Measurements from ENCODE around the gene NOC3L.

Gene NOC3L

DNA sequence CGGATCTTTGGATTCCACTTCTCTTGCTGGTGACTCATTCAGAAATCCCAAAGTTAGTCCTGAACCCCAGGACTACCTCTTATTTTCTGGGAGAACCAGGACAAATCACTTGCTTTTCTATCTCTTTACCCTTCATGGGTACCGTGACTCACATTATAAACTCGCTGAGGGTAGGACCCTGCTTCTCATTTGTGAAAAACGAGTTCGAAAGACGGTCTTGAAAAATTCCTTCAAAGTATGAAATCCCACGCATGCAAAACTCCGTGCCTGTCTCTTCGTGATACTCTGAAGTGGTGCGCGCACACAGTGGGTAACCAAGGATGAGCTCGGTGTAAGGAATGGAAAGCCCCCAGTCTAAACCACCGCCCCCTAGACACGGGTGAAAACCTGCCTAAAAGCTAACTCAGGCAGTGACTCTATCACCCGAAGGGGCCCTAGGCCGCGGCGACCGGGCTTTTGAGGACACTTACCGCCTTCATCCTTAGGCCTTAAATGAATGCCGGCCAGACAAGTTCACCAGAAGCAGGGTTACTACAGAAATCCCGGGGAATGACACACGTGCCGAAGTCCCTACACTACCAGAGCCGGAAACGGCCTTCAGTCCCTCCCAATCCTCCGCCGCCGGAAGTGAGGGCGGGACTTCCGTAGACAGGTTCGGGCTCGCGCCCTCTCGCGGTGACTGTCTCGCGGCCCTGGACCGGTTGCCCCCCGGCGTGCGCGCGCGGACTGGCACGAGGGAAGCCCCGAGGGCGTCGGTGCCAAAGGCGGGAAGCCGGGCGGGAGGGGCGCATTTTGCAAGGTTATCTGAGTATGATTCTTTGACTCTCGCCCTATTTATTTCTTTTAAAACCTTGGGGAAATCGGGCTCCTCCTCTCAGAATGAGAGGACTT is at the start of gene NOC3L (continued):
- peak; percentile 83 for TF ChIP-seq SP3 (tag by site-specific recombination; IDR thresholded peaks at IDR 0.05)
- peak; percentile 17; the same call in 1 of the 2 replicates for TF ChIP-seq TSHZ1 (tag by site-specific recombination; IDR thresholded peaks at IDR 0.05; ENCODE audit: borderline replicate concordance)
- peak; percentile 64 for TF ChIP-seq YY1 (tag by site-specific recombination; IDR thresholded peaks at IDR 0.05)
- no peak for TF ChIP-seq ZNF549 (tag by site-specific recombination; IDR thresholded peaks at IDR 0.05)
- TF ChIP-seq ZBTB1 (tag by site-specific recombination; IDR thresholded peaks at IDR 0.05), result no peak
- no peak for TF ChIP-seq ZNF169 (tag by site-specific recombination; IDR thresholded peaks at IDR 0.05)
- no peak for TF ChIP-seq ZNF146 (tag by site-specific recombination; IDR thresholded peaks at IDR 0.05)
- TF ChIP-seq, protein P1, sequence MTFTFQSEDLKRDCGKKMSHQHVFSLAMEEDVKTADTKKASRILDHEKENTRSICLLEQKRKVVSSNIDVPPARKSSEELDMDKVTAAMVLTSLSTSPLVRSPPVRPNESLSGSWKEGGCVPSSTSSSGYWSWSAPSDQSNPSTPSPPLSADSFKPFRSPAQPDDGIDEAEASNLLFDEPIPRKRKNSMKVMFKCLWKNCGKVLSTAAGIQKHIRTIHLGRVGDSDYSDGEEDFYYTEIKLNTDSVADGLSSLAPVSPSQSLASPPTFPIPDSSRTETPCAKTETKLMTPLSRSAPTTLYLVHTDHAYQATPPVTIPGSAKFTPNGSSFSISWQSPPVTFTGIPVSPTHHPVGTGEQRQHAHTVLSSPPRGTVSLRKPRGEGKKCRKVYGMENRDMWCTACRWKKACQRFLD (tag by site-specific recombination; IDR thresholded peaks at IDR 0.05), result no peak
- peak; percentile 97 for TF ChIP-seq ZEB2 (tag by site-specific recombination; IDR thresholded peaks at IDR 0.05)
- no peak for TF ChIP-seq ZNF350 (tag by site-specific recombination; IDR thresholded peaks at IDR 0.05)
- no peak; the same call in 1 of the 2 replicates for TF ChIP-seq ZNF654 (tag by site-specific recombination; IDR thresholded peaks at IDR 0.05; ENCODE audit: low read depth)
- peak; percentile 76 for TF ChIP-seq ZNF629 (tag by site-specific recombination; IDR thresholded peaks at IDR 0.05)
- TF ChIP-seq, protein P2, sequence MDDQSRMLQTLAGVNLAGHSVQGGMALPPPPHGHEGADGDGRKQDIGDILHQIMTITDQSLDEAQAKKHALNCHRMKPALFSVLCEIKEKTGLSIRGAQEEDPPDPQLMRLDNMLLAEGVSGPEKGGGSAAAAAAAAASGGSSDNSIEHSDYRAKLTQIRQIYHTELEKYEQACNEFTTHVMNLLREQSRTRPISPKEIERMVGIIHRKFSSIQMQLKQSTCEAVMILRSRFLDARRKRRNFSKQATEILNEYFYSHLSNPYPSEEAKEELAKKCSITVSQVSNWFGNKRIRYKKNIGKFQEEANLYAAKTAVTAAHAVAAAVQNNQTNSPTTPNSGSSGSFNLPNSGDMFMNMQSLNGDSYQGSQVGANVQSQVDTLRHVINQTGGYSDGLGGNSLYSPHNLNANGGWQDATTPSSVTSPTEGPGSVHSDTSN (CRISPR knock-in tag; IDR thresholded peaks at IDR 0.05), result 0 out of 2 replicates have a peak, but pooled peaks have one; percentile 67
- peak; percentile 94 for TF ChIP-seq SP2 (tag by site-specific recombination; IDR thresholded peaks at IDR 0.05)
- no peak for TF ChIP-seq ZNF473 (tag by site-specific recombination; IDR thresholded peaks at IDR 0.05)
- TF ChIP-seq ZBTB20 (tag by site-specific recombination; IDR thresholded peaks at IDR 0.05), result peak; percentile 34; the same call in 1 of the 2 replicates
- no peak for TF ChIP-seq ZNF529 (tag by site-specific recombination; IDR thresholded peaks at IDR 0.05; ENCODE audit: insufficient replicate concordance)
- no peak for TF ChIP-seq MYNN (tag by site-specific recombination; IDR thresholded peaks at IDR 0.05; ENCODE audit: borderline replicate concordance)
- no peak for TF ChIP-seq ZNF280C (tag by site-specific recombination; IDR thresholded peaks at IDR 0.05)
- no peak for TF ChIP-seq ZNF776 (tag by site-specific recombination; IDR thresholded peaks at IDR 0.05; ENCODE audit: borderline replicate concordance)
- no peak for TF ChIP-seq GFI1B (tag by site-specific recombination; IDR thresholded peaks at IDR 0.05)
- no peak for TF ChIP-seq ZNF133 (tag by site-specific recombination; IDR thresholded peaks at IDR 0.05)
- no peak for TF ChIP-seq FEZF1 (tag by site-specific recombination; IDR thresholded peaks at IDR 0.05)
- TF ChIP-seq ZNF19 (tag by site-specific recombination; IDR thresholded peaks at IDR 0.05; ENCODE audit: low read depth), result no peak
- TF ChIP-seq ZNF664 (tag by site-specific recombination; IDR thresholded peaks at IDR 0.05), result no peak
- no peak for TF ChIP-seq ZNF416 (tag by site-specific recombination; IDR thresholded peaks at IDR 0.05)
- peak; percentile 26; the same call in 1 of the 2 replicates for TF ChIP-seq ZNF184 (tag by site-specific recombination; IDR thresholded peaks at IDR 0.05)
- TF ChIP-seq GLI4 (tag by site-specific recombination; IDR thresholded peaks at IDR 0.05), result no peak
- no peak for TF ChIP-seq ZNF354C (tag by site-specific recombination; IDR thresholded peaks at IDR 0.05; ENCODE audit: borderline replicate concordance, low read depth)
- TF ChIP-seq ZNF10 (tag by site-specific recombination; IDR thresholded peaks at IDR 0.05), result no peak
- no peak for TF ChIP-seq ZNF248 (tag by site-specific recombination; IDR thresholded peaks at IDR 0.05)
- no peak for TF ChIP-seq IKZF3 (tag by site-specific recombination; IDR thresholded peaks at IDR 0.05)
- no peak for TF ChIP-seq SALL2 (tag by site-specific recombination; IDR thresholded peaks at IDR 0.05; ENCODE audit: borderline replicate concordance)
- no peak for TF ChIP-seq BCL11B (tag by site-specific recombination; IDR thresholded peaks at IDR 0.05; ENCODE audit: low read depth)

All from HEK293 (cell line).